HG03432 (cell line): ENCODE data around the gene EML5.
A peak's percentile ranks its signal among the peaks of the same experiment; 100 is the strongest.

Source experiments
- ATAC-seq: cut with Tn5 transposase; IDR thresholded peaks from one replicate; pipeline ENCODE4 v1.9.1; 2021; ENCODE audit warnings: mild to moderate bottlenecking, moderate library complexity; ENCODE audit not compliant: unreplicated experiment

The EML5 gene

GRCh38 chr14:88618476-88618875 is 174.3 kb downstream of the EML5 start:
- no peak for ATAC-seq

- no peak for ATAC-seq
Observed at GRCh38 chr14:88617479-88617878, 175.3 kb downstream of the EML5 start.

DNA sequence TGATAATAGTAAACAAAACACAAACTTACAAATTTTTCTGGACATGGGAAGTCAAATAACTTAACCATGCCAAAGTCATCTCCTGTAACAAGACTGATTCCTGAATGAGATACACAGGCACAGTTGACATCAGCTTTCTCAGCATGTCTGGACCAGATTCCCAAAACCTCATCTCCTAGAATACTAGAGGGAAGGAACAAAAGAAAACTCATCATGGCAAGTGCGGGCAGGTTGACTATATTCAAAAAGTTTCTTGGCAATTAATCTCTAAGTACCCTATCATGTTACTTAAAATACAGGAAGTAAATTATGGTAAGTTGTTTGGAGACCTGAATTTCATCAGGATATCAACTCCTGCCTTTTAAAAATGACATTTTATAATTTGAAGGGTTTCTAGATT is 176.1 kb downstream of the EML5 start:
- no peak for ATAC-seq

DNA sequence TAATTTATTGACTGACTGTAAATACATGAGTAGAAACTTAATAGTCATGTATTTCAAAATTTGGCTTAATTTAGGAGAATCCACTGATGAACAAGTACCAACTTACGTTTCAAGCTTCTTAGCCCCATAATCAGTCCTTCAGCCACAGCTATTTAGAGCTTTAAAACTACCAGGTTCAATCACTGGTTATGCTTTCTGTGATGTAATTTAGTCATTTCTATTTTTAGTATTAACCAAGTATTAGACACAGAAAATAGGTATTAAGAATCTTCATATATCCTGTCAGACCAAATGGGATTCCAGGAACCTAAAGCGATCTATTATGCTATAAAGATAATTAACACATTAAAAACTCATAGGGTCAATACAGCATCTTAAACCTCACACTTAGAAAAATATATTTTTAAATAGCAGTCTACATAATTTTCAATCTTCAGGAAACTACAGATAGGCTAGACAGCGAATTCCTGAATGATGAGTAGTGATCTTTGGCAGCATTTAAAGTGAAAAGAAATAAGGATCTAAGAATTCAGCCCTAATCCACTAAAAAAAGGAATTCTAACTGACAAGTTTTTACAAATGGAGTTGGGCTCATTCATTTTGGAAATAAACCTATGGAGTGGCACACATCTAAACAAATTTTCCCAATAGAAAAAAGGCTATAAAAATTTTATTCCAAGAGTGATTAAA is 178.4 kb downstream of the EML5 start:
- ATAC-seq: peak; percentile 58

DNA sequence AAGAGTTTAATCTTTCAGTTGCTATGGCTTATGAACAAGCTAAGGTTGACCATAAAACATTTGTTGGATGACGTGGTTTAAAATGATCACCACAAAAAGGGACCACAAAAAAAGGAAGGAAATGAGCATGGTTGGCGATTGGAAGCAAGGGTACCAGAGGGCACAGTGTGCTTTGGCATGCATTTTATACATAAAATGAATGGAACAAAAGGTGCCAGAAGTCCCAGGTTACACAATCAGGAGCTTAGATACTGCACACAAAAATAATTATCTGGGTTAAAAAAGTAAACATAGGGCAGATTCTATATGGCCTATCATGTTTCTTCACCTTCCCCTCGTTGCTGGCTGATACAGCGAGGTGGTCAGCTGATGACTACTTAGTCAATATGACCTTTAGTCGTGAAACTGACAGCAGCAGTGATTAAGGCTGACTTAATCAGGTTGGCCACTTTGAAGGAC is 179.2 kb downstream of the EML5 start:
- peak; percentile 37 for ATAC-seq

DNA sequence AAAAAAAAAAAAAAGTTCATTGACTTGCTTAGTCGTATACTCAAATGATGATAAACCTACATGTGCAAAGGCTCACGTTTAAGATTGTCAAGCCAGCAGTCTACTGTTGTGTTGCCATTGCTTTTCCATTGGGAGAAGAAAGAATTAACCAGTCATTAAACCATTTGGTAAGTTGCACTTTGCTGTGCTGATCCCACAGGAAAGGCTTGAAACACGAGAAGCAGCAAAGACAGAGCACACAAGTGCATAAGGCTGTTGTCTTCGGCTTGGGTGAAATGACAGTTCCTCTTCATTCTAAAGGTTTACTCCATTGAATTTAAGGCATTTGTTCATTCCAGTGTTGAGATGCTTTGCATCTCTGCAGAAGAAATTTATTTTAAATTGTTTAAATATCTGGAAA is 179.8 kb downstream of the EML5 start:
- no peak for ATAC-seq

DNA sequence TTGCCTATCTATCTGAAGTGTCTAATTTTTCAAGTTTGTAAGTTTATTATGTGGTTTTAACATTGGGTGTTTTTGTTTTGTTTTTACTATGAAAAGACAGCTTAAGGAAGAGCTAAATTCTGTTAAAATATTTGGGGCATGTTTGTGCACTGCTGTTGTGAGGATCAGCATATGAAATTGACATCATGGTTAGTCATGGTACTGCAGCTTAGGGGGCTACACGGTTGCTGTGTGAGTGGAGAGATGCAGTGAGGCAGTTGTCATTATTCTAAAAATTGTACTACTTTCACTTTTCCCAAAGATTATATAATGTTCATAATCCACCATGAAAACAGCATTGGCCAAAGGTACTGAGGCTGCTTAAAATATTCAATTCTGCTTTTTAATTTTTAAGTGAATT is 180.9 kb downstream of the EML5 start:
- ATAC-seq: no peak

DNA sequence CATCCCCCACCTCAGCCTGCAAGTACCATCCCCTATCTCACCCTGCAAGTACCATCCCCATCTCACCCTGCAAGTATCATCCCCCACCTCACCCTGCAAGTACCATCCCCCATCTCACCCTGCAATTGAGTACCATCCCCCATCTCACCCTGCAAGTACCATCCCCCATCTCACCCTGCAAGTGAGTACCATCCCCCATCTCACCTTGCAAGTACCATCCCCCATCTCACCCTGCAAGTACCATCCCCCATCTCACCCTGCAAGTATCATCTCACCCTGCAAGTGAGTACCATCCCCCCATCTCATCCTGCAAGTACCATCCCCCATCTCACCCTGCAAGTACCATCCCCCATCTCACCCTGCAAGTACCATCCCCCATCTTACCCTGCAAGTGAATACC is 184.9 kb downstream of the EML5 start:
- ATAC-seq: no peak

- no peak for ATAC-seq
Observed at GRCh38 chr14:88605594-88605993, 187.2 kb downstream of the EML5 start.

DNA sequence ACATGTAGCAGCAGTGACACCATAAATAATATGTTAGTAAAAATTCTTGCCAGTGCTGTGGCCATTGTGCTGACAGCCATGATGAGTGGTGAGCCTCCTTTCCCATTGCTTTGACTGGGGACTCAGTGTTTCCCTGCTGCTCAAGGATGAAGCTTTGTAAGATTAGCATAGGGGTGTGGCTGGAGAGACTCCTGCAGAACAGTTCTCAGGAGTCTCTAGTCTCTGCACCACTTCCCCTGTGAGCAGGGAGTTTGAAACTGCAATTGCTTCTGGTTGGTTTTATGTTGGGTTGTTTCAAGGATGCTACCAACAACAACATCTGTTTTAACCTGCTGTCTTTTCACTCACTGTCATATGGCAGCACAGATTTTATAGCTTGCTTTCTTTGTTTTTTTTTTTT is 188.5 kb downstream of the EML5 start:
- ATAC-seq: no peak

DNA sequence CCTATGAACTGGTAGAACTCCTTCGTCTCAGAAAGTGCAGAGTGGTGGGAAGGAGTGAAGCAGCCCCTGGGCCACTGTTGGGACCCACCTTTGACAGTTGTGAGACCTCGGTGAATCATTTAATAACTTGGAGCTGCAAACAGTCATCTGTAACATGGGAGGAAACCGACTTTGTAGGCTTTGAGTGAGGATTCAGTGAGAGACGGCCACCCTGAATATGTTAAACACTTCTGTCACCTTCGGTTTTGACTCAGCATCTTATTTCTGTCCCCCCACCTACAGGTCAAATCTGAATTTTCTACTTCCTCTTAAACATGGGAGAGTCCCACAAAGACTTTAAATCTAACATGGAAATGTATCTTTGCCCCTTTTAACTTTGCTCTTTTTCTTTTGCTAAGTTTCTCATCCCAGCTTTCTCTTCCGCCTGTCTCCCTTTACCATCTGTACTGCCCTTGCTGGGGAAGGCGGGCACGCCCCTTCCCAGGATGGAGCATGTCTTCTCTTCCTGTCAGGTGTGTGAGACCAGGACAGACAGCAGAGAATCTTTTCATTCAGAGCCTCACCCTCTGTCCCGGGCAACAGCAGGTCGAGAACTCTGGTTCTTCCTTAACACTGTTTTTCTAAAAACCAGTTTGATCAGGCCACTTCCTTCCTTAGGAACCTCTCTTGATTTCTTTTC is 192.9 kb downstream of the EML5 start:
- ATAC-seq: peak; percentile 97

- ATAC-seq: peak; percentile 36
Observed at GRCh38 chr14:88599326-88599725, 193.4 kb downstream of the EML5 start.

DNA sequence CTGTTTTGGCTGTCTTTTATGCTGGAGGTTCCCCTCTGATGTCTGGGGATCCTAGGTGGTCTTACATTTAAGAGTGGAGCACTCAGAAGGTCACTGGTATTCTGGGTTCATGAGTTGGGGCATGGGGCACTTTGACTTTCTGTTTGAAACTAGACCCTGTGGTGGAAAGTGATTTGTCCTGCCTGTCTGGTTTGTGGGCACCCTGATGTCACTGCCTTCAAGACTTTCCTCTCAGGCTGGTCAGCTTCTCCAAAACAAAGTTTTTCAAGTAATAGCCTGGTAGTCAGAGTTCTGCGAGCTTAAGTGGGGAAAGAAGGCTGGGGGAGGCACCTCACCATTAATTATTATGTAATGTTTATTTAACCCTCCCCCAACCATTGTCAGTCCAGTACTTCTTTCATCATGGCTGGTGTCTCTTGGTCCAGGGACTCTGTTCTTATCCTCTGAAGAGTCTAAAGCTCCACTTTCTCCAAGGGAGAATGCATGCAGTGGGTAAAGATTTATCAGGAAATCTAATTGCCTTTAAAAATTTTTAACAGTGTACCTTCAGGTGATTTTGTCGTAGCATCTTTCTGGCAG is 194.6 kb downstream of the EML5 start:
- no peak for ATAC-seq

- ATAC-seq: no peak
Observed at GRCh38 chr14:88597601-88598000, 195.2 kb downstream of the EML5 start.

DNA sequence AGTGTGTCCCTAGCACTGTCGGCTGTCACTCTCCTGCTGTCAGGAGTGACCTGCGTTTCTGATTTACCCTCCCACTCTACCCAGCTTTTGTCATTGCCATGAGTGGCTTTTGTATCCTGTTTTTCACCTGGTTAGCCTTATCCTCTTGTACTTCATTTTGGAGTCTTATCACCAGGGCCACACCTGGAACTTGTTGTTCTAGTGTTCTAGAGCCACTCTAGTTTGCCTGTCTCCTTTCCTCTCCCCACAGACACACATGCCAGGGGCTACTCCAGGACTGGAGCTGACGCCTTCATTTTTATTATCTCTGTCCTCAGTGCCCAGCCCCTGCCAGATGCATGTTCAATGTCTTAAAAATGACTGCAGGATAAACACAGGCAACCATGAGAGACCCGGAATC is 195.7 kb downstream of the EML5 start:
- no peak for ATAC-seq

- no peak for ATAC-seq
Observed at GRCh38 chr14:88592031-88592430, 200.7 kb downstream of the EML5 start.

DNA sequence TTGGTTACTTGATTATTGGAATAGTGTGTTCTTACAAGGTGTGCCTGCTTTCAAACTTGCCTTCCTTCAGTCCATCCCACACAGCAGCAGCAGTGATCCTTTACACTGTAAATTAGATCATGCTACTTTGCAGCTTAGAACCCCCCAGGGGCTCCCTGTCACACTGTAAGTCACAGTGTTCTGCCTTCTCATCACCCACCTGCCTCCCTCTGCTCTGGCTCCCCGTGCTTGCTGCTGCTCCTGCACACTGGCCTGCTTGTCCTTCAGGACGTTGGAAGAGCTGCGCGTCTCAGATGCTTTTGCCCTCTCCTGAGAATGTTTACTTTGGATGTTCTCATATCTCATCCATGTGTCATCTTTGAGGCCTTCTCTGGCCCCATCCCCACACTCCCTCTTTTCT is 202.6 kb downstream of the EML5 start:
- no peak for ATAC-seq

DNA sequence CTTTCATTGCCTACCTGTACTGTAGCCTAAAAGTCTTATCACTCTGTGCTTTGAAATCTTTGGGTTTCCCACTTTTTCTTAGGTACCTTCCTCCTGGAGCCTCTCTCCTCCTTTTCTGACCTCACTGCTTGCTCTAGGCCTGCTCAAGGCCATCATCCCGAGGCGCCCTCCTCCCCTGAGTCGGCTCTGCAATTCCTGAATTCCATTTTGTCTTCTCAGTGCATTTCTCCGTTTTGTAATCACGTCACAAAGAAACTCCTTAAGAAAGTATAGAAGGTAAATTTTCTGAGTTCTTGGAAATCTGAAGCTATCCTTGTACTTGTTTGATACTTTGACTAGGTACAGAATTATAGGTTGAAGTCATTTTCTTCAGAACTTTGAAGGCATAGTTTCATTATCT is 204.7 kb downstream of the EML5 start:
- ATAC-seq: no peak

DNA sequence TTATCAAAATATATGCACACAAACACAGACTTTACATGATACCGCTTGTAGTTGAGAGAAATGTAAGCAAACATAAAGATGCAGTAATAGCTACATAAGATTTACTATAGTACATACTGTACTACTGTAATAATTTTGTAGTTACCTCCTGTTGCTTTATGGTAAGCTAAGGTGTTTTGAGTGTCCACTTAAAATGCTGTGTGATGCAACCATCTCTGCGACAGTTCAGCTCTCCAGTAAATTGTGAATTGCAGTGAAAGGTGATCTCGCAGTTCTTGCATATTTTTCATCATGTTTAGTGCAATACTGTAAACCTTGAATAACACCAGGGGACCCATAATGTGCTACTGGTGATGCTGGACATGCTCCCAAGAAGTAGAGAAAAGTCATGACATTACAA is 208.3 kb downstream of the EML5 start:
- no peak for ATAC-seq

DNA sequence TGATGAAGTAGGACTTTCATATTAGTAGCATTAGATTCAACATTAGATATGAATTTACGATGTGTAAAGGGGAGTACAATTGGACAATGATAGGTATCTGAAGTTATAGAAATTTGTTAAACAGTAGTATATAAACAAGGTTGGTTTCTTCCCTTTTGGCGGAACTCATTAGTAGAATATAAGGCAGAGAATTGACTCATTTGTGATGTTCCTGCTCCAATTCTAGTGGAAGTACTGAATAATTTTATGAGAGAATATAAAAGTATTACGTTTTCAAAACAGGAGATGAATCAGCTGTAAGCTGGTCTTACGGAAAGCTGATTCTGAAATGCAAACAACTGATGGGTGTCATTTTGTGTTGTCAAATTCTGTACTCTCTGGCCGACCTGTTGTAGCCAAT is 216.5 kb downstream of the EML5 start:
- no peak for ATAC-seq

DNA sequence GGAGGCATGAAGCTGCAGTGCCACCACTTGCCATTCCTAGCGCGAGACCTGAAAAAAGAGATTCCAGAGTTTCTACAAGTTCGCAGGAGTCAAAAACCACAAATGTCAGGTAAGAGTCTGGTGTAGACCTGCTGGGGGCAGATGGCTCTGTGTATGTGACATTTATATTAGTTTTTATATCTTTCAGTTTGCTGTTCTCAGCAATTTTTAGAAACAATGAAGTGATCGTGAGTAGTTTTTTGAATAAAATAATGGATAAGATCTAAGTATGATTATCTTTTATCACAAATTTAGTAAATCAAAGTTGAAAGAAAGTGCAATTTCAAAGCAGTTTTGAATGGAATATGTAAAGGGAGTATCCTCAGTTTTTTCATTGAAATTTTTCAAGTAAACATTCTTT is 220.6 kb downstream of the EML5 start:
- no peak for ATAC-seq

DNA sequence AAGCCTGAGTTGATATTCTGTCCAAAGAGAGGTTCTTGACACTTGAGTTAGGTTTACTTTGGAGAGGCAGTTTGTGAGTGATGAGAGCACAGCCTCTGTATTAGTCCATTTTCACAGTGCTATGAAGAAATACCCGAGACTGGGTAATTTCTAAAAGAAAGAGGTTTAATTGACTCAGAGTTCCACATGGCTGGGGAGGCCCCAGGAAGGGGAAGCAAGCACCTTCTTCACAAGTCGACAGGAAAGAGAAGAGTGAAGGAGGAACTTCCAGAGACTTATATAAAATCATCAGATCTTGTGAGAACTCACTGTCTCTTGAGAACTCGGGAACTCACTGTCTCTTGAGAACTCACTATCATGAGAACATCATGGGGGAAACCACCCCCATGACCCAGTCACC is 224.6 kb downstream of the EML5 start:
- ATAC-seq: no peak
